GM19468 (cell line): ENCODE data around the gene MS4A15.
"Not testable (repeated sequence)": the region's sequence is repeated elsewhere in the genome, so short reads cannot be mapped to it uniquely, and the experiment has no call there.

Experiments
- ATAC-seq: cut with Tn5 transposase; IDR thresholded peaks from one replicate; pipeline ENCODE4 v1.9.1; 2021; ENCODE audit warnings: mild to moderate bottlenecking, moderate library complexity, moderate number of reproducible peaks; ENCODE audit not compliant: unreplicated experiment; ENCODE audit errors: extremely low read depth

MS4A15 gene

DNA sequence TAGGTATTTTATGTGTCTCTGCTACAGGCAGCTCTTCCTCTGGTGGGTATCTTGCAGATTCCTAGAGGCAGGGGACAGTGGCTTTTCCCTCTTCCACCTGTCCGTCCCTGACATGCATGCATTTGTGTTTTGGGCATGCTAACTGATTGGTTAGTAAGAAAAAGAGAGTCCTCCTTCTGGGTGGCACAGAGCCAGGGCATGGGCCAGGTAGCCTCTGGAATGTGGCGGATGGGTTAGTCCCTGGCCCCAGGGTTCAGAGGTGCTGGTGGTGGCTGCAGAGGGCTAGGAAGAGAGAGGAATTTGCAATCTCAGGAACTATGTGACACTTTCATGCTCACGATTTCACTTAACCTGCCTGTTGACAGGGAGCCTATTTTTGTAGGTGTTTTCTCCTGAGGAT lies 5.8 kb upstream of the MS4A15 start:
- no peak for ATAC-seq

DNA sequence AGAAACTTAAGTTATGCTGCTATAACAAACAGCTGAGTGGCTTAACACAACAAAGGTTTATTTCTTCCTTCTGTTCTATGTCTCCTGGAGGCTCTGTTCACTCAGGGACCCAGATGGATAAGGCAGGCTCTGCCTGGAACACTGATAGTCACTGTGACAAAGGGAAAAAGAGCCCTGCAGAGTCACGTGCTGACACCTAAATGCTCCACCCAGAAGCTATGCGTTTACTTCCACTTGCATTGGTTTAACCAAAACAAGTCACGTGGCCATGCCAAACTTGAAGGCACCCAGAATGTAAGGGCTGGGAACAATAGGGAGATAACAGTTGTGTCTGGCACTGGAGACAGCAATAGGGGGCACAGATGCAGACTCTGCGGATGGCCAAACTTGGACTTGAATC lies 3.4 kb upstream of the MS4A15 start:
- ATAC-seq, result no peak

DNA sequence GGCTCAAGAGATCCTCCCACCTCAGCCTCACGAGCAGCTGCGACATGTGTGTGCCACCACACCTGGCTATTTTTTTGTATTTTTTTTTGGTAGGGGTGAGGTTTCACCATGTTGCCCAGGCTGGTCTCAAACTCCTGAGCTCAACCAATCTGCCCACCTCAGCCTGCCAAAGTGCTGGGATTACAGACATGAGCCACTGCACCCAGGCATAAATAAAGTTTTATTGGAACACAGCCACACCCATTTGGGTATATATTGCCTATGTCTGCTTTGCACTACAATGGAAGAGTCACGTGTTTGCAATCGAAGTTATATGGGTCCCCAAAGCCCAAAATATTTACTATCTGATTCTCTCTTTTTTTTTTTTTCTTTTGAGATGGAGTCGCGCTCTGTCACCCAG lies 1.8 kb upstream of the MS4A15 start:
- ATAC-seq, result no peak

DNA sequence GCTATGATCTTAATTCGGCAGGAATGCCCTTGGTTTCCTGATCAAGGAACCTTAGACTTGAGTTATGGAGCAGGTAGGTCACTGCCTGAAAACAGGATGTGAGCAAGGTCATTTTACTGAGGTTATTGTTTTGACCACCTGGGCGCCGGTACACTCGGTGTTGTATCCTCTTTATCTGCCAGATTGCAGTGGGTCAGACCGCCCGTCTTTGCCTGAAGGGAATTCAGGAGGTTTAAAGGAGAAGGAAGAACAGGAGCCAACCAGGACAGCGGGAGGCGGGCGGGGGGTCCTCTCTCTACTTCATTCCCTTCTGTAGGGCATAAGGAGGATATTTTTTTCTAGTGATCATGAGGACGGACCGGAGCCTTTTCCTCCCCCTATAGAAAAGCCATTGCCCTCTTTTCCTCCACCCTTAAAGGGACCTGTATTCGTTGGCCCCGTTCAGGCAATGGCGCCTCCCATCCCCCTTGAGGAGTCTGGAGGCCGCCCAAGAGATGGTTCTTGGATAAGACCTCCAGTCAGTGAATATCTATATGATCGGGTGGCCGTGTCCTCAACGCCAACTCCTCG lies 649 bp downstream of the MS4A15 start:
- no peak for ATAC-seq

DNA sequence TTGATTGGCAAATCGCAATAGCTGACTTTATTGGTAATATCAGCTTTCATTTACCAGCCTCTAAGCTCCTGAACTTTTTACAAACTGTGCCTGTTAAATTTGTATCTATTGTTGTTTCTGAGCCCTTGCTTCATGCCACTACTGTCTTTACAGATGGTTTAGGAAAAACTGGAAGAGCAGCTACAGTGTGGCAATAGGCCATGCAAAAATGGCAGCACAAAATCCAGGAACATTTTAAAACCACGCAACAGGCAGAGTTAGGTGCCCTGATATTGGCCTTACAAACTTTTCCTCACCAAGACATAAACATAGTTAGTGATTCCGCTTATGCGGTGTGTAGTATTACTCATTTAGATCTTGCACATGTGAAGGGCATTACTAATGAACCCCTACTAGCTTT lies 2.0 kb downstream of the MS4A15 start:
- not testable (repeated sequence) for ATAC-seq

DNA sequence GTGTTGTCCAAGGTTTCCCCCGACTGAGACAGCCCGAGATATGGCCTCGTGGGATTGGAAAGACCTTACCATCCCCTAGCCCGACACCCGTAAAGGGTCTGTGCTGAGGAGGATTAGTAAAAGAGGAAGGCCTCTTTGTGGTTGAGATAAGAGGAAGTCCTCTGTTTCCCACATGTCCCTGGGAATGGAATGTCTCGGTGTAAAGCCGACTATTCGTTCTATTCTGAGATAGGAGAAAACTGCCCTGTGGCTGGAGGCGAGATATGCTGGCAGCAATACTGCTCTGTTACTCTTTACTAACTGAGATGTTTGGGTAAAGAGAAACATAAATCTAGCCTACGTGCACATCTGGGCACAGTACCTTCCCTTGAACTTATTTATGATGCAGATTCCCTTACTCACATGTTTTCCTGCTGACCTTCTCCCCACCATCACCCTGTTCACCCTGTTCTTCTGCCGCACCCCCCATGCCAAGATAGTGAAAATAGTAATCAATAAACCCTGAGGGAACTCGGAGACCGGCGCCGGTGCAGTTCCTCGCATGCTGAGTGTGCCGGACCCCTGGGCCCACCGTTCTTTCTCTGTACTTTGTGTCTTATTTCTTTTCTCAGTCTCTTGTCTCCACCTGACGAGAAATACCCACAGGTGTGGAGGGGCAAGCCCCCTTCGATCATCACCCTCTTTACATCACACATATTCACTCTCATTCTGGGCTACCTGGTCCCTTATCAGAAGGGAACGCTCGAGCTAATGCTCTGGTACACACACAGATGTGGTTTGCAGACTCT lies 3.0 kb downstream of the MS4A15 start:
- not testable (repeated sequence) for ATAC-seq

DNA sequence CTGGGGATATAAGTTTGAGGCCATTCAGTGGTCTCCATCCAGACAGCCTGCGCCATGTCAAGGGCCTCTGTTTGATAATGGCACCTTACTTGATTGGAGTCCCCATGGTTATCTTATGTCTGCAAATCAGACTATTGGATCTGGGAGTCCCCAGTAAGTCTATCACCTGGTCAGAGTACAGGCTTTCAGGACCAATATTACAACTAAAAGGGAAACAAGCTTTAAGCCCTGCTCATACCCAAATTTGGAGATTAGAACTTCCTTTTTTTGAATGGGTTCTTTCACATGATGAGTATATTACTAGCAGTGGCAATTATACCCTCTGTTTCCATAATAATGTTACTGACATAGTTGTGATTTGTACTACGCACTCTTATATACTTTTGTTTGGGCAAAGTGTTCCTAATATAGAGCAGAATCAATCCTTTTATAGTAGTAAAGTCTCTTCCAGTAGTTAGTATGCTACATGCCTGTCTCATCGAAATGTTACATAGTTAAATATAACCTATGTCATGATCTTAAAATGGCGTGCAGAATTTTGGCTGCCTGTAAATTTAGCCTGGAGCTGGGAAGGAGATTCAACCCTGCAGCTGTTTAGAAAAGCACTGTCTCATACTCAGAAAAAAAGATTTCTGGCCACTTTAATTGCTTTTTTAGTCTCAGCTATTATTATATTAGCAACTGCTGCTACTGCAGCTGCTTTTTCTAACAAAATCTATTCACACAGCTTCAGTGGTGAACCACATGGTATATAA lies 4.9 kb downstream of the MS4A15 start:
- no peak for ATAC-seq

DNA sequence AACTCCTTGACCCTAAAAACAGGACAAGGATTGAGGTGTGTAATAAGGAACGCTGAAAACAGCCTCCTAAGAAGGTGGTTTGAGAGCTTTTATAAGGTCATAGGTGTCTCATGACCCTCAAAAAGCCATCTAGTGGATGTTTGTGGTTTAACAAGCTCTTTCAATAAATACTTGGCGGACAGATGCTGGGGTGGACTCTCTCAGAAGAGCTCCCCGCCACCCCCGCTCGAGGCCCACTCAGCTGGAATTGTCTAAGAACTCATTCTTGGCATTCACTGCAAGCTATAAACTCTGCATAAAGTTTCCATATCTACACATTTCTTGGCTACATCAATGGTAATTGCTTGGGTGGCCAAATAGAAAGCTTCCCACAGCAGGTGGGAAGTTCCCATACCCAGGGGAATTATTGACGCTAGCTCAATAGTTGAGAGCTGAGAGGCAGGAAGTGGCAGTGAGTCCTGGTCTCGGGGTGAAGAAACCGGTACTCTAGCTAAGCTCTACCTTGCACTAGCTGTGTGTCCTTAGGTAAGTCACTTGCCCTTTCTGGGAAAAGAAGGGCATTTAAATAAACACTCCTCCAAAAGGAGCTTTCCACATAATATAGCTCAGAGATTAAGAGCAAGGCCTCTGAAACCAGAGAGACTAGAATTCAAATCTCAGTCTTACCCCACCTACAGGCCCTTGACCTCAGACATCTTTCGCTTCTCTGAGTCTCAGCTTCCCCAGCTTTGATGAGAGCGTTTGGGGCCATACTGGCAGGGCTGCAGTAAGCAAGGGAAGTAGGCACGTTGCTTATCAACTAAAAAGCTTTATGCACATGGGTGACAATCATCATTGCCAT lies 6.4 kb downstream of the MS4A15 start:
- ATAC-seq, result peak; percentile 52

DNA sequence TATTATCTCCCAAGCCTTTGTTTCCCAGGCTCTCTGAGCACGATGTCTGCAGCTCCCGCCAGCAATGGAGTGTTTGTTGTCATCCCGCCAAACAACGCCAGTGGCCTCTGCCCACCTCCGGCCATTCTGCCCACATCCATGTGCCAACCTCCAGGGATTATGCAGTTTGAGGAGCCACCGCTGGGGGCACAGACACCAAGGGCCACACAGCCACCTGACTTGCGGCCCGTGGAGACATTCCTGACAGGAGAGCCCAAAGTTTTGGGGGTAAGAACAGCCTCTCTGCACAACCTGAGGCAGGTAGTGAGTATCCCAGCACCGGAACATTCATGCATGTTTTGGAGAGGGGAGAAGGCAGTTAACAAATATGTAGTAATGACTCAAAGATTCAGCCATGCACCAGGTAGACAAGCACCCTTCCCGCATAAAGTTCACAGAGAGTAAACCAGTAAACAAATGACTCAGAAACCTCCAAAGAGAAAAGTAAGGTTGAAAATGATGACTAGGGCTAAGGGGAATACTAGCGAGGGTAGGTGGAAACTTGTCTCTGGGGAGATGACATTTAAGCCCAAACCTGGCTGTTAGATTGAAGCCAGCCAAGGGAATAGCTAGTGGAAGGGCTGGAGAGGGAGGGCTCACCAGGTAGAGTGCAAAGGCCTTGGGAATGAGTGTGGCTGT lies 7.2 kb downstream of the MS4A15 start:
- no peak for ATAC-seq

DNA sequence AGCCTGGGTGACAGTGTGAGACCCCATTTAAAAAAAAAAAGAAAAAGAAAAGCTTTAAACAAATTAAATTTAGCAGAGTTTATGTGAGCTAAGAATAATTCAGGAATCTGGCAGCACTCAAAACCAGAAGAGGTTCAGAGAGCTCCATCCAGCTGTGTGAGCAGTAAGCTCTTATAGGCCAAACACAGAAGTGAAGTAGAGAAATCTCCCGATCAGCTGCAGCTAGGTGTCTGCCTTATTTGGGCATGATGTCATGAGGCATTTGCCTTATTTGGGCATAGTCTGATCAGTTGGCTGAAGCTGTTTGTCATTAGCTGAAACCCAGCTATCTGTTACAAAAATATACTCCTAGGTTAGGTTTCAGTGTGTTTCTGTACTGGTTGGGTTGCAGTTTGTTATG lies 8.2 kb downstream of the MS4A15 start:
- ATAC-seq, result no peak

DNA sequence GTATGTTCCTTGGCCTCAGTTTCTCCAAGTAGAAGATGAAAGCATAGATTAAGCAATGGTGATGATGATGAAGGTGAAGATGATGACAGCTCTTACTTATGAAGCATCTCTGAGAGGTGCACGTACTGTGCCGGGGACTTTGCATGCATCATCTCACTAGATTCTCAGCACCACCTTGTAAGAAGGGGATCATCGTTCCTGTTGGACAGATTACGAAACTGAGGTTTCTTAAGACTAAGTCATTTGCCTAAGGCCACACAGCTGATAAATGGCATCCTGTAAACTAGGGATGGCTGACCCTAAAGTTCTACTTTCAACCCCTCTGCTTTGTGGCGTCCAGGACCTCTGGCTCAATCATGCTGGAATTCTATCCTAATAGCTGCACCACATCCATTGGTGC lies 8.7 kb downstream of the MS4A15 start:
- ATAC-seq, result no peak

DNA sequence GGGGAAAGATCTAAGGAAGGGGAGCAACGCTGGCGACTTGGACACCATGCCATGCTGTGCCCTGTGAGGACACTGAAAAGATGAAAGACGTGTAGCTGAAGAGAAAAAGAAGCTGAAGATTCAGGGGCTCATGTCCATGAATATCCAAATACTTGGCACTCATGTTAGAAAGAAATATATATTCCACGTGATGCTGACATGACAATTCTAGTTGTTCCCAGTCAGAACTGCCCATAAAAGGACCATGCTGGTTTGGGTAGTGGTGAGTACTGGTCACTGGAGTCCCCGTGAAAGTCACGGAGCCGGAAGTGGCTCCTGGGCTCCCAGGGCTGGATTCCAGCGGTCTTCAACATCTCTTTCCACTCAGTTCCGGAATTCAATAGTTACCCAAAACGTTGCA lies 9.9 kb downstream of the MS4A15 start:
- ATAC-seq, result no peak

DNA sequence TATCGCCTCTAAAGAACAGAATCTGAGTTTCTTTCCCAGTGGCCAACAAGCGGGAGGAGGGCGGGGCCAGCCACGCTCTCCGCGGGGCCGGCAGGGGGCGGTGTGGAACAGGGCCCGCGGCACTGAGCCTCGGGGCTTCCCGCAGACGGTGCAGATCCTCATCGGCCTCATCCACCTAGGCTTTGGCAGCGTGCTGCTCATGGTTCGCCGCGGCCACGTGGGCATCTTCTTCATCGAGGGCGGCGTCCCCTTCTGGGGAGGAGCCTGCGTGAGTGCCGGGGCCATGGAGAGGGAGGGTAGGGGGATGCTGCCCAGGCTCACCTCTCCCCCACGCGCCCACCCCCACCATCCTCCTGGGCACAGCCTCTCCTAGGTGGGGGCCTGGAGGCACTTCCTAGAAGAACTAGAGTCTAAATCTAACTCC lies 10.7 kb downstream of the MS4A15 start:
- ATAC-seq, result no peak

DNA sequence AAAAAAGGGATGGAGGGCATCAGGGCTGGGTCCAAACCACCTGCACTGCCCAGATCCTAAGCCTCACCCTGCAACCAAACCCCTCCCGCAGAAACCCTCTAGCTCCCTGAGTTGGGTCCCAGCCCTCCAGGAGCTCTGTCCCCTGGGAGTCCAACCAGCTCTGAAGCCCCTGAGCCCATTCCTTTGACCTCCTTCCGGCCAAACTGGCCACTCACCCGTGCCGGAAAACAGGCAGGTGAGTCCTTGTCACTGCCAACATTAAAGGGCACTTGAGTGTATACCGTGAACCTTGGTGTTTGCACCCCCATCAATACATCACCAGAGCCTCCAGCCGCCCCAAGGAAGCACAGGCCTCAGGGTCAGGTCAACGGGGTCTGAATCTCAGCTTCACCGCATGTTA lies 11.5 kb downstream of the MS4A15 start:
- ATAC-seq, result no peak

DNA sequence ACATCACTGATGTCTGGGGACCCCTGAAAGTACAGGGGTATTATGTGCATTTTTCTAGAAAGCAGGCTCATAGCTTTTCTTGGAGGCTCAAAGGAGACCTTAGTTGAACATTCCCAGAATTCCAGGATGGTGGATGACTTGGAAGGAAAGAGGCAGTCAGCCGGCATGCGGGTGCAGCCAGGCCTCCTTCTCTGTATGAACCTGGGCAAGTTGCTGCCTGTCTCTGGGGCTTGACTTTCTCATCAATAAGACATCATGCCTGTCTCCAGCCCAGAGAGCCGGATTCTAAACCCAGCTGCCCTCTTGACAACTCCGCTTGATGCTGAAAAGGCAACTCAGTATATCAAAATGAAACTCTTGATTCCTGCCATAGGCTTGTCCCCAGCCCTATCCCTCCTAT lies 12.6 kb downstream of the MS4A15 start:
- no peak for ATAC-seq

DNA sequence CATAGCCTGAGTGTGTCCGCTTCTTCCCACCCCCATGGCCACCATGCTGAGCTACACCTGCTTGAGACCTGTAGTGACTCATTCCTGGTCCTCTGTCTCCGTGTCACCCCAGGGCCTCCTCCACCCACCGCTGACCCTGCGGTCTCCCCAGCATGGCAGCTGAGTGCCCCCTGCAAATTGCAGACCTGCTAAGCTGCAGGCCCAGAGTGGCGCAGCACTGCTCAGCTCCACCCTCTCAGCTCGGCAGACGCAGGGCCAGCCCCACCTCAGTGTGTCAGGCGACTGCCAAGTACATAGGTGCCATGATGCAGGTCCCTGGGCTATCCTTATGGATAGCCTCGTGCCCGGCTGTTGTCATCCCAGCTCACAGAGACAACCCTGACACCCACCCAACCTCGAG lies 13.1 kb downstream of the MS4A15 start:
- no peak for ATAC-seq

DNA sequence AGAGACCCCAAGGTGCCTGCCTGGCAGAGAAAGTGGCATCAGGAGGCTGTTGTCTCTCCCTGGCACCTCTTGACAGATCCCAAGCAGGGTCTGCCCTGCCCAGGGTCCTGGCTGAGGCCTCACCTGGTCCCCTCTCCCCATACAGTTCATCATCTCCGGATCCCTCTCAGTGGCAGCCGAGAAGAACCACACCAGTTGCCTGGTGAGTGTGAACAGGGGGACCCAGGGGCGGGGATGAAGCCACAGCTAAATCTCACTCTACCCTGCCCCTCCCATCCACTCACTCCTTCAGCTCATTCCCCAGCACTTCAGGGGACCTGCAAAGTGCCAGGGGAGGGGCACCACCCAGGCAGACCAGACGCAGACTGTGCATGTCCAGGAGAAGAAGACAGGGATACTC lies 14.5 kb downstream of the MS4A15 start:
- ATAC-seq, result no peak

DNA sequence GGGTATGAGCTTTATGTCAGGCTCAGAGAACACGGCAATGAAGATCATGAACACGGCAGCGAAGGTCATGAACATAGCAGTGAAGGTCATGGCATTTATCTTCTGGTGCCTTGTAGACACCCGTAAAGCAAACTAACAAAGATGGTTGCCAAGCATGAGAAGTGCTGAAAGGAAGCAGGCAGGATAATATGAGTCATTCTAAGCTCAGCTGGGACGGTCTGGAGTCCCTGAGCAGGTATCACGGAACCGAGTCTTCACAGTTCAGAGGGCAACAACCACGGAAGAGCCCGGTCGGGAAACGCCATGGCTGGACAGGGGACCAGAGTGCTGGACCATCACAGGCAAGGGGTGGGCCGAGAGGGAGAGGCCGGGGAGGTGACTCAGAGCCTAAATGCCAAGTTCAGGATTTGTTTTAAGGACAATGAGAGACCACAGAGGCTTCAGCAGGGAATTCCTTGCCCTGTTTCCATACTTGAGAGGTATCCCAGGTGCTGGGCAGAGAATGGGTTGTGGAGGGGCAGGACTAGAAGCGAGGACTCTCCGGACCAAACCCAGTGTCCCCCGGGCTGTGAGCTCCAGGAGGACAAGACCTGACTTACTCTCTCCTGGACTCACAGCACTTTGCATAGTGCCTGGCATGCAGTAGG lies 15.3 kb downstream of the MS4A15 start:
- ATAC-seq, result no peak

DNA sequence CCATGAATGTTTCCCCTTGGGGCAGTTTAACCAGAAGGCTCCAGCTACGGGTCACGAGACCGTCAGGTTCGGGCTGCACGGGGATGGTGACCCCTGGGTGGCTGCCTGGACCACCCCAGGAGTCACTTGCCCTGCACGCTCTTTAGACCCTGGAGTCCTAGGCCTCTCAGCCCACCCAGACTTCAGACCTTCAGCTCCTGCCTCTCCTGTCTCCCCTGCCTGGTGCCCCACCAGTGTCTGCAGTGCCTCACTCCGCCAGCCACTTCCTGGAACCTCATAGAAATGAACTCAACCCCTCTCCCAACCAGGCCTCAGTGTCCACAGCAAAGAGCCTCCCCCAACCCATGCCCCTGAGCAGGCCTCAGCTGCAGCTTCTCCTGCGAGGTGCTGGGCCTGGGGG lies 16.0 kb downstream of the MS4A15 start:
- no peak for ATAC-seq

DNA sequence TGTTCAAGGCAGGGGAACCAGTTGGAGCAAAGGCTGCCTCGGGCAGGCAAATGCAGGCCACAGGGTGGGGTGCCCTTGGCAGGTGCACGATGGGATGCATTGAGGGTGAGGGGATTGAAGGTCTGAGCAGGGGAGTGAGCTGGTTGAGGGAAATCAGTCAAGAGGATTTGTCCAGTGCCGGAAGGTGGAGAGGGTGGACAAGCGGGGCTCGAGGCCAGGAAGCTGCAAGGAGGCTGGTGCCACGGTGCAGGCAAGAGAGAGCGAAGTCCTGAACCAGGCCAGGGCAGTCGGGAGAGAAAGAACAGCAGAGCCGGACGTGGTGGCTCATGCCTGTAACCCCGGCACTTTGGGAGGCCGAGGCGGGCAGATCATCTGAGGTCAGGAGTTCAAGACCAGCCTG lies 18.1 kb downstream of the MS4A15 start:
- ATAC-seq, result no peak
